GM12878 (cell line): ENCODE data around the gene ZNF544.
A peak's percentile ranks its signal among the peaks of the same experiment; 100 is the strongest.

Source experiments
- BACH1 ChIP-seq: fragments of 450-650 bp; IDR thresholded peaks from 2 replicates; pipeline ENCODE4 v1.6.1; 2017; ENCODE audit warnings: mild to moderate bottlenecking, borderline replicate concordance
- EP300 ChIP-seq, 2 experiments: fragments of 150-350 bp in 1 of 2; IDR thresholded peaks; 2 replicates each; pipeline ENCODE4 v1.6.1; 2011 to 2012; ENCODE audit warnings: low read depth in 2 of 2, low read length in 2 of 2, borderline replicate concordance in 1 of 2, improper control_type of control experiment in 1 of 2, inconsistent platforms in 1 of 2; ENCODE audit not compliant: control insufficient read depth in 1 of 2
- POLR2A ChIP-seq: IDR thresholded peaks from 2 replicates; pipeline ENCODE4 v1.6.1; 2011; ENCODE audit warnings: low read depth, mild to moderate bottlenecking, low read length
- SRF ChIP-seq, 2 experiments: IDR thresholded peaks; 2 replicates each; pipeline ENCODE4 v1.6.1; 2011; ENCODE audit warnings: low read depth in 2 of 2, low read length in 2 of 2, mild to moderate bottlenecking in 1 of 2, moderate library complexity in 1 of 2
- TF ChIP-seq, protein P1 (sequence below), 3 experiments: IDR thresholded peaks in 2 of 3; conservative IDR thresholded peaks in 1 of 3; 2 replicates each; pipeline ENCODE4 v1.5.1; 2011; ENCODE audit warnings: low read depth in 3 of 3, low read length in 3 of 3, mild to moderate bottlenecking in 3 of 3, control low read depth in 2 of 3, moderate library complexity in 2 of 3, inconsistent platforms in 1 of 3, mixed read lengths in 1 of 3; ENCODE audit not compliant: control insufficient read depth in 2 of 3, insufficient read depth in 1 of 3; ENCODE audit errors: extremely low read depth in 1 of 3

DNA sequence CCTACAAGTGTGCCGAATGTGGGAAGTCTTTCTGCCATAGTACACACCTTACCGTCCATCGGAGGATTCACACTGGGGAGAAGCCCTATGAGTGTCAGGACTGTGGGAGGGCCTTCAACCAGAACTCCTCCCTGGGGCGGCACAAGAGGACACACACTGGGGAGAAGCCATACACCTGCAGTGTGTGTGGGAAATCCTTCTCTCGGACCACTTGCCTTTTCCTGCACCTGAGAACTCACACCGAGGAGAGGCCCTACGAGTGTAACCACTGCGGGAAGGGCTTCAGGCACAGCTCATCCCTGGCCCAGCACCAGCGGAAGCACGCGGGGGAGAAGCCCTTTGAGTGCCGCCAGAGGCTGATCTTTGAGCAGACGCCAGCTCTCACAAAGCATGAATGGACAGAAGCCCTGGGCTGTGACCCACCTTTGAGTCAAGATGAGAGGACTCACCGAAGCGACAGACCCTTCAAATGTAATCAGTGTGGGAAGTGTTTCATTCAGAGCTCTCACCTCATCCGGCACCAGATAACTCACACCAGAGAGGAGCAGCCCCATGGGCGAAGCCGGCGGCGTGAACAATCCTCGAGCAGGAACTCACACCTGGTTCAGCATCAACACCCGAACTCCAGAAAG, 66.1 kb downstream of the ZNF544 start:
- TF ChIP-seq EP300 (IDR thresholded peaks at IDR 0.05; ENCODE audit: borderline replicate concordance in 1 of 2, control insufficient read depth in 1 of 2, low read depth in 2 of 2, low read length in 2 of 2) (no peak), BACH1 (no peak), POLR2A (peak; percentile 23; the same call in 1 of the 2 replicates), SRF (IDR thresholded peaks at IDR 0.05; ENCODE audit: low read depth in 2 of 2, low read length in 2 of 2) (no peak)
- TF ChIP-seq, protein P1, sequence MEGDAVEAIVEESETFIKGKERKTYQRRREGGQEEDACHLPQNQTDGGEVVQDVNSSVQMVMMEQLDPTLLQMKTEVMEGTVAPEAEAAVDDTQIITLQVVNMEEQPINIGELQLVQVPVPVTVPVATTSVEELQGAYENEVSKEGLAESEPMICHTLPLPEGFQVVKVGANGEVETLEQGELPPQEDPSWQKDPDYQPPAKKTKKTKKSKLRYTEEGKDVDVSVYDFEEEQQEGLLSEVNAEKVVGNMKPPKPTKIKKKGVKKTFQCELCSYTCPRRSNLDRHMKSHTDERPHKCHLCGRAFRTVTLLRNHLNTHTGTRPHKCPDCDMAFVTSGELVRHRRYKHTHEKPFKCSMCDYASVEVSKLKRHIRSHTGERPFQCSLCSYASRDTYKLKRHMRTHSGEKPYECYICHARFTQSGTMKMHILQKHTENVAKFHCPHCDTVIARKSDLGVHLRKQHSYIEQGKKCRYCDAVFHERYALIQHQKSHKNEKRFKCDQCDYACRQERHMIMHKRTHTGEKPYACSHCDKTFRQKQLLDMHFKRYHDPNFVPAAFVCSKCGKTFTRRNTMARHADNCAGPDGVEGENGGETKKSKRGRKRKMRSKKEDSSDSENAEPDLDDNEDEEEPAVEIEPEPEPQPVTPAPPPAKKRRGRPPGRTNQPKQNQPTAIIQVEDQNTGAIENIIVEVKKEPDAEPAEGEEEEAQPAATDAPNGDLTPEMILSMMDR (IDR thresholded peaks at IDR 0.05 in 2 of 3, conservative IDR thresholded peaks at IDR 0.05 in 1 of 3; ENCODE audit: control insufficient read depth in 2 of 3, extremely low read depth in 1 of 3, insufficient read depth in 1 of 3, low read depth in 3 of 3, low read length in 3 of 3), result no peak
